Upper lobe of left lung (tissue), 6 donors: ENCODE measurements around the gene GRIN2A. TPM values are rescaled to one million over a fixed set of nuclear protein-coding genes. Genes with fewer than 3 reads are reported as not detected.

Source experiments
- ATAC-seq, 2 donors: fragments of 200-7000 bp; cut with Tn5 transposase; one replicate each; pipeline ENCODE4 v1.9.1; 2022; ENCODE audit warnings: mild to moderate bottlenecking in 2 of 2, moderate library complexity in 2 of 2; ENCODE audit not compliant: low FRiP score in 2 of 2
- DNase-seq, 2 donors: peaks; one replicate each; pipeline ENCODE4 v3.0.0-alpha.2; 2019 to 2020
- H3K27ac ChIP-seq, 4 donors: fragments of 200-600 bp; sonication (generic); one replicate each; pipeline ENCODE4 v1.5.1; 2016 to 2019
- H3K27me3 ChIP-seq, 4 donors: fragments of 200-600 bp; sonication (generic); one replicate each; pipeline ENCODE4 v1.5.1; 2017 to 2019
- H3K36me3 ChIP-seq, 4 donors: fragments of 200-600 bp; sonication (generic); one replicate each; pipeline ENCODE4 v1.5.1; 2016 to 2019
- H3K4me1 ChIP-seq, 4 donors: fragments of 200-600 bp; sonication (generic); one replicate each; pipeline ENCODE4 v1.5.1; 2018 to 2019
- H3K4me3 ChIP-seq, 4 donors: fragments of 200-600 bp; sonication (generic); one replicate each; pipeline ENCODE4 v1.5.1; 2017 to 2019; ENCODE audit warnings: mild to moderate bottlenecking in 2 of 4, moderate library complexity in 1 of 4
- H3K9me3 ChIP-seq, 4 donors: fragments of 200-600 bp; sonication (generic); one replicate each; pipeline ENCODE4 v1.5.1; 2018 to 2019
- CTCF ChIP-seq, 6 experiments: fragments of 450-650 bp in 4 of 6; fragments of 200-600 bp in 2 of 6; sonication (generic) in 2 of 6; IDR thresholded peaks; one replicate each; pipeline ENCODE4 v1.5.1; 2016 to 2019; ENCODE audit warnings: antibody characterized with exemption in 6 of 6
- EP300 ChIP-seq, 4 donors: sonication (generic); formaldehyde crosslinking; IDR thresholded peaks; one replicate each; pipeline ENCODE4 v1.5.1; 2017; ENCODE audit warnings: antibody characterized with exemption in 4 of 4, control low read depth in 2 of 4
- POLR2A ChIP-seq, 4 donors: fragments of 450-650 bp; IDR thresholded peaks; one replicate each; pipeline ENCODE4 v1.5.1; 2016 to 2017; ENCODE audit warnings: antibody characterized with exemption in 4 of 4, mild to moderate bottlenecking in 2 of 4
- POLR2AphosphoS5 ChIP-seq, 2 donors: sonication (generic); formaldehyde crosslinking; IDR thresholded peaks; one replicate each; pipeline ENCODE4 v1.5.1; 2017; ENCODE audit warnings: antibody characterized with exemption in 2 of 2
- WGBS, 2 donors: methylation state at CpG; one replicate each; pipeline ENCODE4 v1.1.5; 2017 to 2018; 5-methylcytosine and 5-hydroxymethylcytosine counted together
- total RNA-seq, 6 donors: library from RNA; depleted of rRNA in 4 of 6; stranded (reverse); fragments of >200 nt in 4 of 6; gene quantifications; one replicate each; pipeline versions ENCODE4 v1.1.0 to v1.2.1, GENCODE V29; 2016 to 2021
- donor health status: DM: no; HTN: no; CAD: no; lungs with moderate emphysema.
- donor health status: DM: no; HTN: yes; CAD: no; lungs with severe emphysema.

The GRIN2A gene
- total RNA-seq, 6 donors from 2014 or later, result 0.11 to 0.57 (median 0.30) TPM; not detected in 3

GRCh38 chr16:9805109-9805508, 377.1 kb downstream of the GRIN2A start:
- H3K36me3 ChIP-seq, result no peaks in the 10 kb centered on the region
- H3K27ac ChIP-seq, result no peak overlapping the region
- ATAC-seq, result no peak
- WGBS, 2 donors, result 92 to 96% methylated on average over 2 of the region's 2 CpGs
- no peak for DNase-seq
- TF ChIP-seq POLR2AphosphoS5 (IDR thresholded peaks at IDR 0.05) (no peak), POLR2A (IDR thresholded peaks at IDR 0.05) (no peak), CTCF (IDR thresholded peaks at IDR 0.05) (no peak), EP300 (IDR thresholded peaks at IDR 0.05) (no peak)
- H3K4me1 ChIP-seq, result no peaks in the 10 kb centered on the region
- H3K4me3 ChIP-seq, result no peak overlapping the region
- no peaks in the 10 kb centered on the region for H3K27me3 ChIP-seq
- H3K9me3 ChIP-seq, result no peaks in the 10 kb centered on the region

GRCh38 chr16:9802160-9802559, 380.1 kb downstream of the GRIN2A start:
- no peaks in the 10 kb centered on the region for H3K4me1 ChIP-seq
- no peak for ATAC-seq
- no peaks in the 10 kb centered on the region for H3K36me3 ChIP-seq
- H3K4me3 ChIP-seq, result no peak overlapping the region
- H3K9me3 ChIP-seq, result no peaks in the 10 kb centered on the region
- TF ChIP-seq POLR2A (IDR thresholded peaks at IDR 0.05) (no peak), CTCF (IDR thresholded peaks at IDR 0.05) (no peak), EP300 (IDR thresholded peaks at IDR 0.05) (no peak)
- H3K27me3 ChIP-seq, result no peaks in the 10 kb centered on the region
- no peak for DNase-seq
- no peak overlapping the region for H3K27ac ChIP-seq
- 90 to 100% methylated on average over 1 of the region's 1 CpG for WGBS, 2 donors

- no peaks in the 10 kb centered on the region for H3K36me3 ChIP-seq
- DNase-seq, result no peak
- ATAC-seq, result no peak
- no peak overlapping the region for H3K27ac ChIP-seq
- no peaks in the 10 kb centered on the region for H3K27me3 ChIP-seq
- no peaks in the 10 kb centered on the region for H3K4me1 ChIP-seq
- H3K4me3 ChIP-seq, result no peak overlapping the region
- WGBS, 2 donors, result 74 to 100% methylated on average over 1 of the region's 1 CpG
- no peak for TF ChIP-seq POLR2AphosphoS5 (IDR thresholded peaks at IDR 0.05)
- no peak for TF ChIP-seq CTCF (IDR thresholded peaks at IDR 0.05)
- TF ChIP-seq POLR2A (IDR thresholded peaks at IDR 0.05), result no peak
- no peak for TF ChIP-seq EP300 (IDR thresholded peaks at IDR 0.05)
- no peaks in the 10 kb centered on the region for H3K9me3 ChIP-seq
Measured at GRCh38 chr16:9801651-9802050, 380.6 kb downstream of the GRIN2A start.

- H3K27me3 ChIP-seq, result no peaks in the 10 kb centered on the region
- TF ChIP-seq POLR2AphosphoS5 (IDR thresholded peaks at IDR 0.05), result no peak
- TF ChIP-seq CTCF (IDR thresholded peaks at IDR 0.05), result no peak
- TF ChIP-seq EP300 (IDR thresholded peaks at IDR 0.05), result no peak
- no peak for TF ChIP-seq POLR2A (IDR thresholded peaks at IDR 0.05)
- ATAC-seq (no peak), DNase-seq (no peak)
- H3K27ac ChIP-seq, result no peak overlapping the region
- WGBS, 2 donors, result 89% methylated on average over 6 of the region's 6 CpGs
- H3K9me3 ChIP-seq, result no peaks in the 10 kb centered on the region
- H3K36me3 ChIP-seq, result no peaks in the 10 kb centered on the region
- H3K4me1 ChIP-seq, result no peaks in the 10 kb centered on the region
- H3K4me3 ChIP-seq, result no peak overlapping the region
Measured at GRCh38 chr16:9800186-9800738, 382.0 kb downstream of the GRIN2A start.

GRCh38 chr16:9798952-9799580, 383.2 kb downstream of the GRIN2A start:
- no peak for DNase-seq
- no peaks in the 10 kb centered on the region for H3K4me1 ChIP-seq
- WGBS, 2 donors, result 73 to 83% methylated on average over 8 of the region's 8 CpGs
- ATAC-seq, result no peak
- no peaks in the 10 kb centered on the region for H3K9me3 ChIP-seq
- no peak overlapping the region for H3K4me3 ChIP-seq
- no peak overlapping the region for H3K27ac ChIP-seq
- no peaks in the 10 kb centered on the region for H3K27me3 ChIP-seq
- H3K36me3 ChIP-seq, result no peaks in the 10 kb centered on the region
- TF ChIP-seq CTCF (IDR thresholded peaks at IDR 0.05) (no peak), POLR2AphosphoS5 (IDR thresholded peaks at IDR 0.05) (no peak), POLR2A (IDR thresholded peaks at IDR 0.05) (no peak), EP300 (IDR thresholded peaks at IDR 0.05) (no peak)
